Nasal cavity respiratory epithelium epithelial cell of viscerocranial mucosa (primary cell): ENCODE results near the gene SPIRE2. TPM values are rescaled to one million over a fixed set of nuclear protein-coding genes. Genes with fewer than 3 reads are reported as not detected.

ENCODE experiments used
- total RNA-seq: library from RNA; depleted of rRNA; stranded (reverse); fragments of >200 nt; gene quantifications from 2 replicates; pipeline ENCODE4 v1.2.3, GENCODE V29; 2014

Gene SPIRE2
- 0.68 and 2.9 TPM in 2 replicates for total RNA-seq

GRCh38 chr16:89828199-89828869, at the start of gene SPIRE2:
SPIRE2 (plus strand) TSS chr16:89828475; CDS start chr16:89828551, 76 bp downstream.

DNA sequence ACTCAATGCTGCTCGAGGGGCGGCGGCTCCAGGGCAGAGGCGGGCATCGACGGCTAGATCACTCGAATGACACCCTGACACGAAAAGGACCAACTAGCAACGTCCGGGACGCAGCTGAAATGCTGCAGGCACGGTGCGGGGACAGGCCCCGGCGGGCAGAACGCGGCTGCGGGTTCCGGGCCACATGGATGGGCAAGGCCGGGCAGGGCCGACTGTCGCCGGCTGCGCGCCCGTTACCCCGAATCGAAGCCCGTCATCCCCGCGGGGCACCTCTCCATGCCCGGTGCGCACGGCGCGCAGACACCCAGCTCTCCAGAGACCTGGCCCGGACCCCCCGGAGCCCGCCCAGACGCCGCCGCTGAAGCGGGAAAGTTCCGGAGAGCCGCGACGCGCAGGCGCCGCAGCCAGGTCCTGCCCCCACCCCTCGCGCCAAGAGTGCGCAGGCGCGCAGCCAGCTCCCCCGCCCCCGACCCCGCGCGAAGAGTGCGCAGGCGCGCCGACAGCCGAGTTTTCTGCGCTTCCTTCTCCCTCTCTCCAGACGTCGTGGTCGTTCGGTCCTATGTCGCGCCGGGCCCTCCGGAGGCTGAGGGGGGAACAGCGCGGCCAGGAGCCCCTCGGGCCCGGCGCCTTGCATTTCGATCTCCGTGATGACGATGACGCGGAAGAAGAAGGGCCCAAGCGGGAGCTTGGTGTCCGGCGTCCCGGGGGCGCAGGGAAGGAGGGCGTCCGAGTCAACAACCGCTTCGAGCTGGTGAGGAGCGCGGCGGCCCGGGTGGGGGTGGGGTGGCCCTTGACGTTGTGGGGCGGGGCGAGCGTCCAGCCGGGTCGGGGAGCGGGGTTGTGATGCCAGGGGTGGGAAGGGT, 45.1 kb downstream of the SPIRE2 start, which contains the start of gene TCF25:
TCF25 (plus strand) TSS at position 484 of the 863 bp plus-strand sequence; CDS start at position 560, 76 bp downstream.

DNA sequence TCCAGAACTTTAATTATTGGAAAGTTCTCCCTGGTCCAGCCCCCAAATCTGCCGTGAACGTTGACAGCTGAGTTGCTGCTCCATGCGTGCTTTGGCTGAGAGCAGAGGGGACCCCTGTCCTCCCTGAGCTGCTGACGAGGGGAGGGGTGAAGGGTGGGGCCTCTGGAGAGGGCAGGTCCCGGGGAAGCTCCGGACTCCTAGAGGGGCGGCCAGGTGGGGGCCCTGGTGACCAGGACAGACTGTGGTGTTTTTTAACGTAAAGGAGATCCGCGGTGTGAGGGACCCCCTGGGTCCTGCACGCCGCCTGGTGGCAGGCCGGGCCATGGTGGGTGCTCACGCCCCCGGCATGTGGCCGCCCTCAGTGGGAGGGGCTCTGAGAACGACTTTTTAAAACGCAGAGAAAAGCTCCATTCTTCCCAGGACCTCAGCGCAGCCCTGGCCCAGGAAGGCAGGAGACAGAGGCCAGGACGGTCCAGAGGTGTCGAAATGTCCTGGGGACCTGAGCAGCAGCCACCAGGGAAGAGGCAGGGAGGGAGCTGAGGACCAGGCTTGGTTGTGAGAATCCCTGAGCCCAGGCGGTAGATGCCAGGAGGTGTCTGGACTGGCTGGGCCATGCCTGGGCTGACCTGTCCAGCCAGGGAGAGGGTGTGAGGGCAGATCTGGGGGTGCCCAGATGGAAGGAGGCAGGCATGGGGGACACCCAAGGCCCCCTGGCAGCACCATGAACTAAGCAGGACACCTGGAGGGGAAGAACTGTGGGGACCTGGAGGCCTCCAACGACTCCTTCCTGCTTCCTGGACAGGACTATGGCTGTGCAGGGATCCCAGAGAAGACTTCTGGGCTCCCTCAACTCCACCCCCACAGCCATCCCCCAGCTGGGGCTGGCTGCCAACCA, 90.4 kb downstream of the SPIRE2 start, which contains the start of gene MC1R:
MC1R (plus strand) TSS at position 410 of the 895 bp plus-strand sequence; CDS start at position 807, 397 bp downstream.

Other genes with a start within 250 kb of the SPIRE2 start
- gene DPEP1, start 214.8 kb upstream of the SPIRE2 start, total RNA-seq, result not detected in 2 replicates
- 82.4 and 91.3 TPM in 2 replicates for gene CHMP1A, start 170.8 kb upstream of the SPIRE2 start, total RNA-seq
- 1.4 and 3.2 TPM in 2 replicates for gene SPATA33, start 170.6 kb upstream of the SPIRE2 start, total RNA-seq
- 23.6 and 38.9 TPM in 2 replicates for gene CDK10, start 141.8 kb upstream of the SPIRE2 start, total RNA-seq
- 10.7 and 16.7 TPM in 2 replicates for gene SPATA2L, start 126.8 kb upstream of the SPIRE2 start, total RNA-seq
- 2.7 and 6.0 TPM in 2 replicates for gene VPS9D1, start 107.6 kb upstream of the SPIRE2 start, total RNA-seq
- gene ZNF276, start 106.9 kb upstream of the SPIRE2 start, total RNA-seq, result 18.8 and 29.0 TPM in 2 replicates
- gene FANCA, start 11.8 kb upstream of the SPIRE2 start, total RNA-seq, result 0.85 and 1.0 TPM in 2 replicates
- 88.5 and 107 TPM in 2 replicates for gene TCF25, start 45.1 kb downstream of the SPIRE2 start, total RNA-seq
- gene MC1R, start 90.4 kb downstream of the SPIRE2 start, total RNA-seq, result 0.68 and 5.1 TPM in 2 replicates
- 13.7 and 43.2 TPM in 2 replicates for gene TUBB3, start 94.9 kb downstream of the SPIRE2 start, total RNA-seq
- gene DEF8, start 120.3 kb downstream of the SPIRE2 start, total RNA-seq, result 59.1 and 93.4 TPM in 2 replicates
- 4.4 and 5.1 TPM in 2 replicates for gene DBNDD1, start 191.0 kb downstream of the SPIRE2 start, total RNA-seq
- not detected in 2 replicates for gene PRDM7, start 248.9 kb downstream of the SPIRE2 start, total RNA-seq